Transverse colon (tissue), 4 donors: Measurements from ENCODE around the gene IPO7. TPM values are rescaled to one million over a fixed set of nuclear protein-coding genes. Genes with fewer than 3 reads are reported as not detected.

Source experiments
- DNase-seq: peaks from one replicate; pipeline ENCODE4 v3.0.0-alpha.2; 2019
- H3K27ac ChIP-seq, 4 donors: fragments of 200-600 bp; sonication (generic); 2 replicates each; pipeline ENCODE4 v1.5.1; 2016 to 2018; ENCODE audit warnings: inconsistent platforms in 4 of 4
- H3K27me3 ChIP-seq: fragments of 200-600 bp; sonication (generic); 2 replicates; pipeline ENCODE4 v1.5.1; 2017; ENCODE audit warnings: inconsistent platforms
- H3K36me3 ChIP-seq, 4 donors: fragments of 200-600 bp; sonication (generic); 2 replicates each; pipeline ENCODE4 v1.5.1; 2017 to 2019; ENCODE audit warnings: inconsistent platforms in 4 of 4
- H3K4me1 ChIP-seq, 4 donors: fragments of 200-600 bp; sonication (generic); 2 replicates each; pipeline ENCODE4 v1.5.1; 2017 to 2020; ENCODE audit warnings: inconsistent platforms in 4 of 4
- H3K4me3 ChIP-seq, 4 donors: fragments of 200-600 bp; sonication (generic); 1 replicate in 1 of 4; 2 replicates in 3 of 4; pipeline versions ENCODE4 v1.5.1 to v1.6.1; 2017 to 2019; ENCODE audit warnings: inconsistent platforms in 4 of 4
- H3K9me3 ChIP-seq, 2 donors: fragments of 200-600 bp; sonication (generic); 2 replicates each; pipeline ENCODE4 v1.5.1; 2017 to 2019; ENCODE audit warnings: inconsistent platforms in 2 of 2
- CTCF ChIP-seq, 5 experiments: fragments of 200-600 bp in 3 of 5; fragments of 450-650 bp in 2 of 5; sonication (generic) in 3 of 5; IDR thresholded peaks; 1 replicate in 2 of 5; 2 replicates in 3 of 5; pipeline ENCODE4 v1.5.1; 2016 to 2017; ENCODE audit warnings: antibody characterized with exemption in 5 of 5, inconsistent platforms in 3 of 5, mild to moderate bottlenecking in 2 of 5, moderate library complexity in 1 of 5
- EP300 ChIP-seq: sonication (generic); formaldehyde crosslinking; IDR thresholded peaks from one replicate; pipeline ENCODE4 v1.6.1; 2017; ENCODE audit warnings: antibody characterized with exemption, low read depth
- POLR2A ChIP-seq: fragments of 450-650 bp; IDR thresholded peaks from one replicate; pipeline ENCODE4 v1.6.1; 2016; ENCODE audit warnings: antibody characterized with exemption, mild to moderate bottlenecking, moderate library complexity
- POLR2AphosphoS5 ChIP-seq, 3 donors: sonication (generic); formaldehyde crosslinking; IDR thresholded peaks; one replicate each; pipeline ENCODE4 v1.6.1; 2016; ENCODE audit warnings: antibody characterized with exemption in 3 of 3
- WGBS, 2 donors: methylation state at CpG; one replicate each; pipeline ENCODE4 v1.1.5; 2018; ENCODE audit warnings: low coverage in 1 of 2; 5-methylcytosine and 5-hydroxymethylcytosine counted together
- in situ Hi-C, 4 donors: fragments of 200-750 bp; cut with MboI; loops; one replicate each; pipeline versions ENCODE4 v1.15.0 to v1.15.1; 2017; ENCODE audit warnings: low sequenced_read_pairs in 3 of 4, low pct_ligation_motif_present in 1 of 4, low pct_unique_long_range_greater_than_20kb in 1 of 4
- intact Hi-C: fragments of 100-400 bp; cut with DNase I; formaldehyde crosslinking; loops from one replicate; pipeline ENCODE4 v1.15.1; 2023; ENCODE audit warnings: low total_unique reads
- total RNA-seq, 4 donors: library from RNA; depleted of rRNA; stranded (reverse); fragments of >200 nt; gene quantifications; one replicate each; pipeline ENCODE4 v1.1.0, GENCODE V29; 2016

IPO7 gene
- total RNA-seq, 4 donors from 2014 or later: 20.9 to 64.5 (median 44.6) TPM

GRCh38 chr11:9363954-9364912 lies 20.2 kb upstream of the IPO7 start:
- Histone ChIP-seq H3K4me3 (peak overlapping the region; percentile 23 to 57 (median 36)), H3K4me1 (peaks cover 0 to 18% (median 9%) of the 10 kb centered on the region in 4 donors), H3K27ac (peak overlapping the region; percentile 94 to 99 (median 97)), H3K27me3 (no peaks in the 10 kb centered on the region), H3K36me3 (no peaks in the 10 kb centered on the region), H3K9me3 (no peaks in the 10 kb centered on the region)
- WGBS, 2 donors: 2 to 21% methylated on average over 7 to 52 of the region's 64 CpGs
- in situ Hi-C loops: no loop called here
- DNase-seq: peak; percentile 96
- peak; percentile 85 to 92 (median 91) for TF ChIP-seq POLR2AphosphoS5 (IDR thresholded peaks at IDR 0.05)
- TF ChIP-seq EP300: peak; percentile 64
- TF ChIP-seq POLR2A: peak; percentile 80
- no peak for TF ChIP-seq CTCF (IDR thresholded peaks at IDR 0.05)
- intact Hi-C loops: no loop called here

GRCh38 chr11:9367551-9367950 lies 16.9 kb upstream of the IPO7 start:
- Histone ChIP-seq H3K4me1 (peaks cover 0 to 18% (median 9%) of the 10 kb centered on the region in 4 donors), H3K27ac (no peak overlapping the region), H3K27me3 (no peaks in the 10 kb centered on the region), H3K4me3 (no peak overlapping the region), H3K36me3 (no peaks in the 10 kb centered on the region), H3K9me3 (no peaks in the 10 kb centered on the region)
- no peak for TF ChIP-seq POLR2A
- TF ChIP-seq EP300: no peak
- no peak for TF ChIP-seq POLR2AphosphoS5 (IDR thresholded peaks at IDR 0.05)
- TF ChIP-seq CTCF (IDR thresholded peaks at IDR 0.05): no peak
- in situ Hi-C loops: no loop called here
- intact Hi-C loops: no loop called here
- DNase-seq: no peak
- 45 to 64% methylated on average over 2 of the region's 2 CpGs for WGBS, 2 donors

- TF ChIP-seq POLR2A: no peak
- TF ChIP-seq CTCF (IDR thresholded peaks at IDR 0.05): no peak
- no peak for TF ChIP-seq EP300
- no peak for TF ChIP-seq POLR2AphosphoS5 (IDR thresholded peaks at IDR 0.05)
- no peak overlapping the region for H3K27ac ChIP-seq
- intact Hi-C loops: no loop called here
- H3K9me3 ChIP-seq: no peaks in the 10 kb centered on the region
- H3K4me3 ChIP-seq: no peak overlapping the region
- no peak for DNase-seq
- H3K27me3 ChIP-seq: no peaks in the 10 kb centered on the region
- WGBS, 2 donors: 83 to 92% methylated on average over 1 of the region's 1 CpG
- no peaks in the 10 kb centered on the region for H3K36me3 ChIP-seq
- in situ Hi-C loops: no loop called here
- H3K4me1 ChIP-seq: peaks cover 0 to 5% (median 2%) of the 10 kb centered on the region in 4 donors
Measured at GRCh38 chr11:9377036-9377435, 7.4 kb upstream of the IPO7 start.

DNA sequence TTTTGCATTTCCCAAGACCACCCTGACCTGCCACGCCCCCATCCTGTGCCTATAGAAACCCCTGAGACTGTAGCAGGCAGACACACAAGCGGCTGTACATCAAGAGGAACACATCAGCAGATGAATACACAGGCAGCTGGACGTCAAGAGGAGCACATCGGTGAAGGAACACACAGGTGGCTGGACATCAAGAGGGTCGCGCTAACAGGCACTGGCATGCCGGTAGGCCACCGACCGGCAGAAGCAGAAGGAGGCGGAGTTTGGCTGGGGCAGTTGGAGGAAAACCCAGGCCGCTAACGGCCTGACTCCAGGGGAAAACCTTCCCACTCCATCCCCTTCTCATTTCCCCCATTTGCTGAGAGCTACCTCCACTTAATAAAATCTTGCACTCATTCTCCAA lies 5.4 kb upstream of the IPO7 start:
- no peak for DNase-seq
- no peak overlapping the region for H3K27ac ChIP-seq
- no peaks in the 10 kb centered on the region for H3K36me3 ChIP-seq
- in situ Hi-C loops (no loop called here), intact Hi-C loops (no loop called here)
- no peak for TF ChIP-seq POLR2AphosphoS5 (IDR thresholded peaks at IDR 0.05)
- H3K4me3 ChIP-seq: no peak overlapping the region
- WGBS, 2 donors: 88 to 90% methylated on average over 2 to 12 of the region's 12 CpGs
- H3K27me3 ChIP-seq: no peaks in the 10 kb centered on the region
- peaks cover 0 to 6% (median 3%) of the 10 kb centered on the region in 4 donors for H3K4me1 ChIP-seq
- H3K9me3 ChIP-seq: no peaks in the 10 kb centered on the region
